Measurements from ENCODE around the gene INTS1. TPM values are rescaled to one million over a fixed set of nuclear protein-coding genes. Genes with fewer than 3 reads are reported as not detected.
A peak's percentile ranks its signal among the peaks of the same experiment; 100 is the strongest.

Gene INTS1
- polyA plus RNA-seq, 2 of the 4 experiments (the other 2 are of a cell fraction): 14.6 to 48.1 TPM

- ChIA-PET POLR2A (interaction anchor here (0.9 to 1.3 kb wide), 4 partner anchors 16 to 25 kb away, joined by 3 to 4 read pairs (median 4); partner anchors contain the start of gene TMEM184A), CTCF (interaction anchor here (1.0 to 18.4 kb wide), 4 partner anchors 22 to 29 kb away, joined by 3 to 204 read pairs (median 24); partner anchors contain the start of gene TMEM184A)
- H3K4me2 ChIP-seq: peak overlapping the region; percentile 98
- DNase-seq (ENCODE audit: low read depth in 1 of 2, low spot score in 1 of 2) (peak in 1 of 2 experiments; percentile 69), FAIRE-seq (no peak), ATAC-seq (no peak; a peak in 1 of 6 replicates)
- peaks cover 49% of the 10 kb centered on the region for H3K4me1 ChIP-seq
- H3K9me3 ChIP-seq: no peaks in the 10 kb centered on the region
- TF ChIP-seq RAD21 (conservative IDR thresholded peaks at IDR 0.05 in 1 of 2, IDR thresholded peaks at IDR 0.05 in 1 of 2) (no peak), JUNB (IDR thresholded peaks at IDR 0.05) (no peak), POLR2AphosphoS2 (conservative IDR thresholded peaks at IDR 0.05; ENCODE audit: low read length) (no peak; the same call in 1 of the 2 replicates), EHF (CRISPR knock-in tag; IDR thresholded peaks at IDR 0.05) (no peak), RARB (CRISPR knock-in tag; IDR thresholded peaks at IDR 0.05) (peak; percentile 45; the same call in 1 of the 2 replicates), PHF8 (IDR thresholded peaks at IDR 0.05; ENCODE audit: borderline replicate concordance, low read depth) (no peak), BCL3 (IDR thresholded peaks at IDR 0.05) (no peak), KDM1A (IDR thresholded peaks at IDR 0.05; ENCODE audit: low read depth) (no peak), JUN (IDR thresholded peaks at IDR 0.05) (no peak; a peak in 1 of 5 replicates)
- peak overlapping the region; percentile 97 to 98 for H3K27ac ChIP-seq
- 5% methylated on average over 3 of the region's 10 CpGs for WGBS (ENCODE audit: missing lambda C conversion rate)
- H3K4me3 ChIP-seq: peak overlapping the region; percentile 98
These were observed 27.8 kb upstream of the INTS1 start for GRCh38 chr7:1531979-1532455.

- Histone ChIP-seq H3K4me2 (peak overlapping the region; percentile 98), H3K27ac (peak overlapping the region; percentile 97 to 98), H3K4me1 (peaks cover 50% of the 10 kb centered on the region), H3K4me3 (peak overlapping the region; percentile 98), H3K9me3 (no peaks in the 10 kb centered on the region)
- ChIA-PET POLR2A (interaction anchor here (1.0 to 1.3 kb wide), 3 partner anchors 16 to 24 kb away, joined by 3 to 4 read pairs (median 4); no protein-coding TSS in a partner anchor), CTCF (interaction anchor here (1.0 to 18.4 kb wide), 3 partner anchors 22 to 25 kb away, joined by 3 to 204 read pairs (median 43); partner anchors contain the start of gene TMEM184A)
- WGBS (ENCODE audit: missing lambda C conversion rate): 1% methylated on average over 22 of the region's 55 CpGs
- ATAC-seq (peak in 1 of 2 experiments; percentile 0; a peak in 2 of 6 replicates), FAIRE-seq (no peak), DNase-seq (ENCODE audit: low read depth in 1 of 2, low spot score in 1 of 2) (peak in 1 of 2 experiments; percentile 61)
- TF ChIP-seq POLR2A (IDR thresholded peaks at IDR 0.05; ENCODE audit: low read length) (peak; percentile 9; the same call in 1 of the 2 replicates), RNF2 (IDR thresholded peaks at IDR 0.05; ENCODE audit: borderline replicate concordance, low read depth) (no peak), BHLHE40 (IDR thresholded peaks at IDR 0.05; ENCODE audit: low read depth, low read length) (no peak), POLR2AphosphoS2 (conservative IDR thresholded peaks at IDR 0.05; ENCODE audit: low read length) (no peak; the same call in 1 of the 2 replicates), RAD21 (conservative IDR thresholded peaks at IDR 0.05 in 1 of 2, IDR thresholded peaks at IDR 0.05 in 1 of 2) (no peak), MAX (IDR thresholded peaks at IDR 0.05) (peak; percentile 56; the same call in 1 of the 2 replicates), TP53 (CRISPR knock-in tag; IDR thresholded peaks at IDR 0.05) (0 out of 2 replicates have a peak, but pooled peaks have one; percentile 24), HOXA7 (CRISPR knock-in tag; IDR thresholded peaks at IDR 0.05) (0 out of 2 replicates have a peak, but pooled peaks have one; percentile 65), HOXB5 (CRISPR knock-in tag; IDR thresholded peaks at IDR 0.05) (0 out of 2 replicates have a peak, but pooled peaks have one; percentile 7), FOSB (CRISPR knock-in tag; IDR thresholded peaks at IDR 0.05) (0 out of 2 replicates have a peak, but pooled peaks have one; percentile 48), TFCP2L1 (CRISPR knock-in tag; IDR thresholded peaks at IDR 0.05) (peak; percentile 61; the same call in 1 of the 2 replicates), ATOH8 (CRISPR knock-in tag; IDR thresholded peaks at IDR 0.05; ENCODE audit: low read depth) (peak; percentile 59; the same call in 1 of the 2 replicates), HMGXB4 (CRISPR knock-in tag; IDR thresholded peaks at IDR 0.05; ENCODE audit: borderline replicate concordance) (0 out of 2 replicates have a peak, but pooled peaks have one; percentile 48), ZNF302 (CRISPR knock-in tag; IDR thresholded peaks at IDR 0.05) (no peak)
These were observed 27.2 kb upstream of the INTS1 start for GRCh38 chr7:1531263-1531978.

Measured in A549 (cell line).